Dedifferentiated amniotic fluid mesenchymal stem cell (primary cell): ENCODE results near the gene AP5S1.
"Not testable (repeated sequence)": the region's sequence is repeated elsewhere in the genome, so short reads cannot be mapped to it uniquely, and the experiment has no call there.

Experiments used
- DNase-seq: peaks from one replicate; pipeline ENCODE4 v3.0.0-alpha.2; 2016; ENCODE audit errors: extremely low spot score

AP5S1 gene

DNA sequence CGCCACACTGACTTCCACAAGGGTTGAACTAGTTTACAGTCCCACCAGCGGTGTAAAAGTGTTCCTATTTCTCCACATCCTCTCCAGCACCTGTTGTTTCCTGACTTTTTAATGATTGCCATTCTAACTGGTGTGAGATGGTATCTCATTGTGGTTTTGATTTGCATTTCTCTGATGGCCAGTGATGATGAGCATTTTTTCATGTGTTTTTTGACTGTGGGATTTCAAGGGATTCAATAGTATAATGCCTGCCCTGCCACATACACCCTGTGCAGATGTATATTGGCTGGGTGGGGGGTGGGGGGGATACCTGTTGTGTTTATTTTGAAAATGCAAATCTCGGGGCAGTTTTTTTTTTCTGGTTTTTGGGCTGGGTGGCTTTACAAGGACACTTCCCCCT lies 26.2 kb upstream of the AP5S1 start:
- DNase-seq: not testable (repeated sequence)

DNA sequence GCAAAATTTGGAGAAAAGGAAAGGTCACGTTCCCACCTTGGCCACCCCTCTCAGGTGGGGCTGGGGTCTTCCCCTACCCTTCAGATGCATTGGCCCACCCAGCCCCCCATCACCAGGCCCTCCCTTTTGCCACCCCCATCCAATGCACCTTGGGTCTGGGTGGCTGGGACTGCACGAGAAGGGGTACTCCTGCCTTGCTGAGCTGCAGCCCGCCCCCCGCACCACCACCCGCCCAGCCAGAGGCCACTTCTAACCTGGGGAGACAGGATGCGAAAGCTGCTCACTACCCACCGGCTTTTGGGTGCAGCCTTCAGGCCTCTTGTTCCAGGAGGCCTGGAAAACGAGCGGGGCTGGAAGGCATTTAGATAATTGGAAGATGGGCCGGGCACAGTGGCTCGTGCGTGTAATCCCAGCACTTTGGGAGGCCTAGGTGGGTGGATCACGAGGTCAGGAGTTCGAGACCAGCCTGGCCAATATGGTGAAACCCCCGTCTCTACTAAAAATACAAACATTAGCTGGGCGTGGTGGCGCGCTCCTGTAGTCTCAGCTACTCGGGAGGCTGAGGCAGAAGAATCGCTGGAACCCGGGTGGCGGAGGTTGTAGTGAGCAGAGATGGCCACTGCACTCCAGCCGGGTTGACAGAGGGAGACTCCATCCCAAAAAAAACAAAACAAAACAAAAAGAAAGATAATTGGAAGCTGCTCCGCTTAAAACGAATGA lies 25.5 kb upstream of the AP5S1 start:
- DNase-seq: no peak

- DNase-seq: peak; percentile 89
Measured at GRCh38 chr20:3795511-3796468, 24.6 kb upstream of the AP5S1 start, which contains the start of gene CDC25B. Gene CDC25B, plus strand, starts transcription at chr20:3796310. Its CDS starts 222 bp downstream, at chr20:3796532.

DNA sequence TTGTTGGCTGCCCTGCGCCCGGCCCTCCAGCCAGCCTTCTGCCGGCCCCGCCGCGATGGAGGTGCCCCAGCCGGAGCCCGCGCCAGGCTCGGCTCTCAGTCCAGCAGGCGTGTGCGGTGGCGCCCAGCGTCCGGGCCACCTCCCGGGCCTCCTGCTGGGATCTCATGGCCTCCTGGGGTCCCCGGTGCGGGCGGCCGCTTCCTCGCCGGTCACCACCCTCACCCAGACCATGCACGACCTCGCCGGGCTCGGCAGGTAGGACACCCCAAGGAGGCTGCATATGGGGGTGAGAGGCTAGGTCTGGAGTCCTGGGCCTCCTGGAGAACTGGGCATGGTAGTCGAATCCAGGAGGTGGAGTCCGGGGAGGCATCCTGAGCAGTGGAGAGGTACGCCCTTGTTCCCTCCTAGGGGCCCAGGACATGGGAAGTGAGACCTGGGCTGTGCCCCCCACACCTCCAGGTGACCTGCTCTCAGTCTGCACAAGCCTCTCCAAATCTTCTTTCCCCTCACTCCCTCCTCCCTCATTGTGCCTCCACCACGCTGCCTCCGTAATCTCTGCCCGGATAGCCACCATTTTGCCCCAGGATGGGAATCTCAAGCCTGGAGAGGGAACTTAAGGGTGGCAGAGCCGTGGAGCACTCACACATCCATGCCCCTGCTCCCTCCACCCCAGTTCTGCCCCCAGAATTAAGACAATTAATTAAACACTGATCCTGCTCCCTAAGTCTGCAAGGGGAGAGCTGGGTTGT lies 23.7 kb upstream of the AP5S1 start:
- no peak for DNase-seq

DNA sequence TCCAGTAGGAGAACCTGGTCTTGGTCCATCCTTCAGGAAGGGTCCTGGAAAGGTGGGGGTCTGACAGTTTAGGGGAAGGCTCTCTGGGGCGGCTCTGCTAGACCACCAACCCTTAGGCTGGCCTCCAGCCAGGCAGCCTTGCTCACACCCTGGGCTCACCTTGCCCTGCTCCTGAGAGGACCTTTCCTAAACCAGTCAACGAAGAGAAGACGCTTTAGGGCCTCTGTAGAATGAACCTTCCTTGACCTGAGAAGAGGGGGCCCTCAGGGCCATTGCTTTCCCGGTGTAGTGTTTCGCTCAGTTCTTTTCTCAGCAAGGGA lies 23.2 kb upstream of the AP5S1 start:
- no peak for DNase-seq

DNA sequence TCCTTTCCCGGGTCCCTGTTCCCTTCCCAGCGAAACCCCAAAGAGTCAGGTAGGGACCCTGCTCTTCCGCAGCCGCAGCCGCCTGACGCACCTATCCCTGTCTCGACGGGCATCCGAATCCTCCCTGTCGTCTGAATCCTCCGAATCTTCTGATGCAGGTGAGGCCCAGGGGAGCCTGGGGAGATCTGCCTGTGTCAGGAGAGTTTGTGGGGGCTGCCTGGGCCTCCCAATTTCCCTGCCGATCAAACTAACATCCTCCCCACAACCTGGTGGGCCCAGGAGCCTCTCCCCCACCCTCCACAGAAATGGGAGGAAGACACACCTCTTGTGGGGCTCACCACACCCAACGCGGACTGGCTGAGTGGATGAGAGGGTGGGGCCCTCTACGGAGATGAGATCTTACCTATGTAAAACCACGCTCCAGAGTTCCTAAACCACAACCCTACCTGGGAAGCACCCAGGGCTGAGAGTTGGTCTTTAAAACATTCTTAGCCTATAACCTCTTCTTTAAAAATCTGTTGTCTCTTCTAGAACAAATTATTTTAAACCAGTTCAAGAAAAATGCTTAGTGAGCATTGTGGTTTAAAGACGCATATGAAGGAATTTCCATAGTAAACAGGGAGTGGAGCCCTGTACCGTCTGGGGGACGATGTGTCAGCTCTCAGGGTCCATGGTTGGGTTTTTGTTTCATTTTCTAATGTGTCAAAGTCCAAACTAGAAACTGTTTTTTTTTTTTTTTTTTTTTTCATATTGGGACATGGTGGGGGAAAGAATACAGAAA lies 22.6 kb upstream of the AP5S1 start:
- no peak for DNase-seq

GRCh38 chr20:3798373-3798768 lies 22.0 kb upstream of the AP5S1 start:
- DNase-seq: no peak

DNA sequence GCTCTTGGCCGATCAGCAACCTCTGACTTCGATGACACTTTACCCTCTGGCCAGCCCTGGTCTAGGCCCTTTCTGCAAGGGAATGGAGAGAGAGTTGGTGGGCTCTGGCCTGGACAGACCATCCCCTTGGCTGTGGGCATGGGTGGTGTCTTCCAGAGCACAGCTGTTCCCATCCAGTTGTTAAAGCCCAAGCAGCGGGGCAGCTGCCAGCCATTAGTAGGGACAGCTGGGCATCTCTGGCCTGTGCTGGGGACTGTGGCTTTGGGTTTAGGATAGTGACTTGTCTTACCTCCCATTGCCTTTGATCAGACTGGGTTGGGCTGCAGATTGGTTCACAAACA lies 21.5 kb upstream of the AP5S1 start:
- no peak for DNase-seq

GRCh38 chr20:3800256-3800877 lies 20.0 kb upstream of the AP5S1 start:
- DNase-seq: no peak

GRCh38 chr20:3800878-3801260 lies 19.5 kb upstream of the AP5S1 start:
- no peak for DNase-seq

GRCh38 chr20:3801299-3801698 lies 19.0 kb upstream of the AP5S1 start:
- DNase-seq: no peak

DNA sequence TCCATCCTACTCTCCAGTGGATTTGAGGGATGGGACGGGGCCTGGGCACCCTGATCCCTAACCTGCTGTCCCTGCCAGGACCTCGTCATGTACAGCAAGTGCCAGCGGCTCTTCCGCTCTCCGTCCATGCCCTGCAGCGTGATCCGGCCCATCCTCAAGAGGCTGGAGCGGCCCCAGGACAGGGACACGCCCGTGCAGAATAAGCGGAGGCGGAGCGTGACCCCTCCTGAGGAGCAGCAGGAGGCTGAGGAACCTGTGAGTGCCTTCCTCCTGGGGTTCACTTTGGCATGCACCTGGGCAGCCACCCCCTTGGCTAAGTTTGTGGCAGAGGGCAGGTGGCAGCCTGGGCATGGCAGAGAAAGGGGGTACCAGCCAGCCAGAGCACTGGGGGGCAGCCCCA lies 18.5 kb upstream of the AP5S1 start:
- DNase-seq: no peak

GRCh38 chr20:3802524-3803239 lies 17.7 kb upstream of the AP5S1 start:
- DNase-seq: no peak

- DNase-seq: no peak
Measured at GRCh38 chr20:3803289-3803688, 17.1 kb upstream of the AP5S1 start.

DNA sequence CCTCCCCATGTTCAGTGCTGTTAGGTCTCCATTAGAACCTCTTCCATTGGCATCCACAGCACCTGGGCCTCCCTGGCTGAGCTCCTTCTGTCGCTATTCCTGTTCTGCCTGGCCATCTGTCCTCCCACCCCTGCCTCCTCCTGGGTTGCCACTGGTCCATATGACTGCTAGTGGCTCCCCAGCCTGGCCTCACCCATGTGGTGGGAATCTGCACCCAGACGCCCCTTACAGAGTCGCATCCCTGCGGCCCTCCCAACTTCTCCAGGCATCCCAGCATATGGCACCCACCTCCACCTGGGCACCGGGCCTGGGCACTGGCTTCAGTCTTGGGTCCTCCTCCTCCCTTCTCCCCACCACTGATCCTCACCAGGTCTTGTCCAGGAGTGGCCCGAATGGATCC lies 16.5 kb upstream of the AP5S1 start:
- no peak for DNase-seq

DNA sequence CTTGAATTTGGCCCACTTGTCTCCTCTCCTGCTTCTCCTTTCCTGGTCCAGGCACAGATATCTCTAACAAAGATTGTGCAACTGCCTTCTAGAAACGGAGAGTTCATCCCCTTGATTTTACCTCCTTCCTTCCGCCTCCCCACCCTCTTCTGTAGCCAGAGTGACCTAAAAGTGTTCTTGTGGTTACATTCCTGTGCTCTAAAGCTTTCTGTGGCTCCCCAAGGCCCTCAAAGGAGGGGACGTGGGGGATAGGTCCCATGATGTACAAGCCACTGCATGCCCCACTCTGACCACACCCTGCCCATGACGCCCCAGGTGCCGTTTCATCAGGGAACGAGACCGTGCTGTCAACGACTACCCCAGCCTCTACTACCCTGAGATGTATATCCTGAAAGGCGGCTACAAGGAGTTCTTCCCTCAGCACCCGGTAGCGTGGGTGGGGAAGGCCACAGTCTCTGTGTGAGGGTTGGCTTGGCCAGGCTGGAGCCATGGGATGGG lies 16.0 kb upstream of the AP5S1 start:
- no peak for DNase-seq

GRCh38 chr20:3804781-3805180 lies 15.6 kb upstream of the AP5S1 start:
- no peak for DNase-seq

DNA sequence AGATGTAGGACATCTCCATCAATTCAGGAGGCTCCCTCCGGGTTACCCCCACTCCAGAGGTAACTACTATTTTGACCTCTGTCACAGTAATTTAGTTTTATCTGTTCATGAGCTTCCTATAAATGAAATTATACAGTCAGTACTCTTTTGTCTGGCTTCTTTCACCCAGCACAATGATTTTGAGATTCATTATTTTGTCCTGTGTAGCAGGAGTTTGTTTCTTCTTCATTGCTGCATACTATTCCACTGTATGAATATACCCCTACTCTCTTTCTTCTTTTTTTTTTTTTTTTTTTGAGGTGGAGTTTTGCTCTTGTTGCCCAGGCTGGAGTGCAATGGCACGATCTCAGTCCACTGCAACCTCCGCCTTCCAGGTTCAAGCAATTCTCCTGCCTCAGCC lies 11.8 kb upstream of the AP5S1 start:
- DNase-seq: no peak

DNA sequence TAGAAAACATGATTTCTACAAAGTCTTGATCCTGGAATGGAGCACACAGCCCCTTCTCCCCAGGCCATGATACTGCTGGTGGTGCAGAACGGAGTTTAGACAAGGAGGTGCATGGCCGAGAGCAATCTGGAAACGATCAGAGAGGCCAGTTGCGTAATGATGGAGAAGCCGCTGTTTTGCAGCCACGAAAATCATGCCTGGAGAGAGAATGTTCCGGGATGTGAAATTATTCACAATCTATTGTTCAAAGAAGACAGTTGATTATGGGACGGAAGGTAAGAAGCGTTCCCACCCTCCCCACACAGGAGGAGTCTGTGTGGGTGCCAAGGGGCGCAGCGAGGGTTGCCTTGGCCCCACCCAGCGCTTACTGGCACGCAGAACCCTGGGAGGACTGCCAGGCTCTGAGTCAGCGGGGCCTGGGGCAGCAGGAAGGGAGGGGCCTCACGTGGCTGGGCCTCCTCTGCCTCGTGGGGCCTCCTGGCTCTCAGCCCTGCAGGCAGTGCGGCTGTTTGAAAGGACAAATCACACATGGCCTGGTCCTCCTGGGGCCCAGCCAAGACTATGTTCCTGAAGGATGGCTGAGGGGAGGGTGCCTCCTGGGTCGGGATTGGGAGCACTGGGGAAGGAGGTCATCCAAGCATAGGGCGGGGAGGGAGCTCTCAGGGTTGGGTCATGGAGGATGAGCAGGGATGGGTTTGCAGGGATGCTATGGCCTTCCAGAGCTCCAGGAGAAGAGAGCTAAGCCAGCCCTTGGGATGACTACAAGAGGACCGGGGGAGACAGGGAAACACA lies 8.7 kb upstream of the AP5S1 start:
- peak; percentile 90 for DNase-seq

GRCh38 chr20:3812259-3812681 lies 8.1 kb upstream of the AP5S1 start:
- DNase-seq: no peak
